Central memory CD8-positive, alpha-beta T cell (primary cell): ENCODE results near the gene PGPEP1.

Experiments
- ATAC-seq: fragments of 150-1000 bp; cut with Tn5 transposase; replicated peaks from 2 replicates; pipeline ENCODE4 v1.10.0; 2022; ENCODE audit warnings: mild to moderate bottlenecking, moderate FRiP score, moderate number of reproducible peaks; ENCODE audit not compliant: poor library complexity, severe bottlenecking; ENCODE audit errors: extremely low read depth
- DNase-seq, 2 donors: peaks; one replicate each; pipeline ENCODE4 v3.0.0; 2021; ENCODE audit warnings: low spot score in 2 of 2
- H3K27ac Mint-ChIP-seq: one replicate; pipeline ENCODE4 v1.8.0; 2022; ENCODE audit warnings: low read depth, mild to moderate bottlenecking, moderate library complexity, mixed read lengths
- H3K27me3 Mint-ChIP-seq: one replicate; pipeline ENCODE4 v1.8.0; 2022; ENCODE audit warnings: mixed read lengths
- H3K36me3 Mint-ChIP-seq: one replicate; pipeline ENCODE4 v1.8.0; 2022; ENCODE audit warnings: mild to moderate bottlenecking, moderate library complexity, mixed read lengths; ENCODE audit not compliant: insufficient read depth
- H3K4me1 Mint-ChIP-seq: one replicate; pipeline ENCODE4 v1.8.0; 2022; ENCODE audit warnings: mixed read lengths
- H3K4me3 Mint-ChIP-seq: one replicate; pipeline ENCODE4 v1.8.0; 2022; ENCODE audit warnings: mild to moderate bottlenecking, moderate library complexity, mixed read lengths
- H3K9me3 Mint-ChIP-seq: one replicate; pipeline ENCODE4 v1.8.0; 2022; ENCODE audit warnings: mixed read lengths

The PGPEP1 gene, protein sequence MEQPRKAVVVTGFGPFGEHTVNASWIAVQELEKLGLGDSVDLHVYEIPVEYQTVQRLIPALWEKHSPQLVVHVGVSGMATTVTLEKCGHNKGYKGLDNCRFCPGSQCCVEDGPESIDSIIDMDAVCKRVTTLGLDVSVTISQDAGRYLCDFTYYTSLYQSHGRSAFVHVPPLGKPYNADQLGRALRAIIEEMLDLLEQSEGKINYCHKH

GRCh38 chr19:18340190-18340989, at the start of gene PGPEP1:
PGPEP1 (plus strand) TSS chr19:18340598; CDS start chr19:18340682, 84 bp downstream.
- ATAC-seq: peak; percentile 50
- Mint-ChIP-seq H3K27ac (peak within 1 kb of the TSS; percentile 91), H3K4me3 (peak within 1 kb of the TSS; percentile 87), H3K4me1 (peaks cover 13% of the 10 kb centered on the region), H3K36me3 (peaks cover 21% of the 10 kb centered on the region), H3K9me3 (no peaks in the 10 kb centered on the region), H3K27me3 (no peaks in the 10 kb centered on the region)
- peak in 1 of 2 donors; percentile 38 for DNase-seq

DNA sequence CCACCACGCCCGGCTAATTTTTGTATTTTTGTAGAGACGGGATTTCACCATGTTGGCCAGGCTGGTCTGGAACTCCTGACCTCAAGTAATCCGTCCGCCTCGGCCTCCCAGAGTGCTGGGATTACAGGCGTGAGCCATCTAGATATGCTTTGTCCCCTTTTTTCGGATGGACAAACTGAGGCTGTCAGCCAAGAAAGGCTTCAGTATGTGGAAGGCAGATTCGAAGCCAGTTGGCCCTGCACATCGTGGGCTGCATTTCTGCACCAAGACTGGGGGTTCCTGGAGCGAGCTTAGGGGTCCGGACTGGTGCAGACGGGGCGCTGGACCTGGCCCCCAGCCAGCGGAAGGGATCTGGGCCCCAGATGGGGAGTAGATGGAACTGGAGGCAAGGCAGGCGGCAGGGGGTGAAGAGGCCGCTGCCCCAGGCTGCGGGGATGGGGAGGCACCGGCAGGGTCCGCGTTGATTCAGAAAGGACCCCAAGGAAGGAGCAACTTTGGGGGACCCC, 49.3 kb upstream of the PGPEP1 start:
- H3K36me3 Mint-ChIP-seq: peaks cover 12% of the 10 kb centered on the region
- ATAC-seq (no peak), DNase-seq (no peak)
- peak overlapping the region; percentile 86 for H3K4me3 Mint-ChIP-seq
- peak overlapping the region; percentile 93 for H3K27ac Mint-ChIP-seq
- H3K27me3 Mint-ChIP-seq: no peaks in the 10 kb centered on the region
- H3K9me3 Mint-ChIP-seq: no peaks in the 10 kb centered on the region
- peaks cover 66% of the 10 kb centered on the region for H3K4me1 Mint-ChIP-seq

GRCh38 chr19:18291590-18292461, 48.6 kb upstream of the PGPEP1 start:
- DNase-seq (peak in 1 of 2 donors; percentile 69), ATAC-seq (peak; percentile 40)
- peaks cover 12% of the 10 kb centered on the region for H3K36me3 Mint-ChIP-seq
- H3K4me1 Mint-ChIP-seq: peaks cover 62% of the 10 kb centered on the region
- H3K27me3 Mint-ChIP-seq: no peaks in the 10 kb centered on the region
- H3K27ac Mint-ChIP-seq: peak overlapping the region; percentile 93
- H3K4me3 Mint-ChIP-seq: peak overlapping the region; percentile 86
- no peaks in the 10 kb centered on the region for H3K9me3 Mint-ChIP-seq

DNA sequence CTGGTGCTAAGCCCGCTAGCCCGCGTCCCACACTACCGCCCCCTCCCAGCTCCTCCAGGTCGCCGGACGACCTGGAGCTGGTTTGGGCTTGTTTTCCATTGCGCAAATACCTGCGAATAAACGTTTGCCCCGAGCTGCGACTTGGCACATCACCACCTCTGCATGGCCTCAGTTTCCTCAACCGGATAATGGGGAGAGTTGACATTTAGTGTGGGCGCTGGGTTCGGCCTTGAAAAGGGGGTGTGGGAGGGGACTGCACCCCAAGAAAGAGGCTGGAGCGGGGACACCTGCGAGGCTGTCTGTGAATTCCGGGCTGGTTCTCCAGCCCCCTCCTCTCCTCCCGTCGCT, 48.0 kb upstream of the PGPEP1 start:
- H3K4me1 Mint-ChIP-seq: peaks cover 62% of the 10 kb centered on the region
- peaks cover 12% of the 10 kb centered on the region for H3K36me3 Mint-ChIP-seq
- no peaks in the 10 kb centered on the region for H3K9me3 Mint-ChIP-seq
- peak in 1 of 2 donors; percentile 12 for DNase-seq
- H3K4me3 Mint-ChIP-seq: peak overlapping the region; percentile 86
- no peak for ATAC-seq
- H3K27me3 Mint-ChIP-seq: no peaks in the 10 kb centered on the region
- peak overlapping the region; percentile 93 for H3K27ac Mint-ChIP-seq

DNA sequence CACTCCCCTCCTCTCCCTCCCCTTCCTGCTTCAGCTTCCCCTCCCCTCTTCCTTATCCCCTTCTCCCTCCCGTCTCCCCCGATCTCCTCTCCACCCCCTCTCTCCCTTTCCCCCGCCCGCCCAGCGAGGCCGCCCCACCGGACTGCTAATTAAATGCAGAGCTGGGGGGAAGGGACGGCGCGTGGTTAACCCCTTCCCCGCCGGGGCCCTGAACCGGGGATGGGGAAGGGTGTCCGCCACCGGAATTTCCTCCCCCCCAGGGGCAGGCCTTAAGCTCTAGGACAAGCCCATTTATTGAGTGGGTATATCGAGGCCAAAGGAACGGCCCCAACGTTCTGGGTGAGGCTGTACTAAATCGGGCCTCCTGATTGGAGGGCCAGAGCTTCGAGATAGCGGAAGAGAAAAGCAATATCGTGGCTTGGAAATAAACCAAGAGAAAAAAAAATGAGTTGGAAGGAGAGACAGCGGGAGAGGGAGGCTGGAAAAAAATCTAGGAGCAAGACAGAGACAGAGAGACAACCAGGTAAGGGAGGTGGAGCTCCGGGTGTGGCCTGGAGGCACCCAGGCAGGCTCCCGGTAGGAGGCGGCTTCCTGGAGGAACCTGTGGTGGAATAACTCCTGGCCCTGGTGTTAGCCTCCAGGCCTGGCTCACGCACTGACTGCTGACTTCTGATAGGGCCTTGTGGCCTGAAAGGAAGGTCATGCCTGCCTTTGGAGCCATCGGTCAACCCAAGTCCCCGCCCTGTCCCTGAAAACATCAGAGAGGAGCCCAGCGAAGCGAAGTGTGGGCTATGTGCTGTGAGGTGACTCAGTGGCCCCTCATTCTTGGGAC, 47.4 kb upstream of the PGPEP1 start:
- no peak for ATAC-seq
- Mint-ChIP-seq H3K27me3 (no peaks in the 10 kb centered on the region), H3K36me3 (peaks cover 12% of the 10 kb centered on the region)

DNA sequence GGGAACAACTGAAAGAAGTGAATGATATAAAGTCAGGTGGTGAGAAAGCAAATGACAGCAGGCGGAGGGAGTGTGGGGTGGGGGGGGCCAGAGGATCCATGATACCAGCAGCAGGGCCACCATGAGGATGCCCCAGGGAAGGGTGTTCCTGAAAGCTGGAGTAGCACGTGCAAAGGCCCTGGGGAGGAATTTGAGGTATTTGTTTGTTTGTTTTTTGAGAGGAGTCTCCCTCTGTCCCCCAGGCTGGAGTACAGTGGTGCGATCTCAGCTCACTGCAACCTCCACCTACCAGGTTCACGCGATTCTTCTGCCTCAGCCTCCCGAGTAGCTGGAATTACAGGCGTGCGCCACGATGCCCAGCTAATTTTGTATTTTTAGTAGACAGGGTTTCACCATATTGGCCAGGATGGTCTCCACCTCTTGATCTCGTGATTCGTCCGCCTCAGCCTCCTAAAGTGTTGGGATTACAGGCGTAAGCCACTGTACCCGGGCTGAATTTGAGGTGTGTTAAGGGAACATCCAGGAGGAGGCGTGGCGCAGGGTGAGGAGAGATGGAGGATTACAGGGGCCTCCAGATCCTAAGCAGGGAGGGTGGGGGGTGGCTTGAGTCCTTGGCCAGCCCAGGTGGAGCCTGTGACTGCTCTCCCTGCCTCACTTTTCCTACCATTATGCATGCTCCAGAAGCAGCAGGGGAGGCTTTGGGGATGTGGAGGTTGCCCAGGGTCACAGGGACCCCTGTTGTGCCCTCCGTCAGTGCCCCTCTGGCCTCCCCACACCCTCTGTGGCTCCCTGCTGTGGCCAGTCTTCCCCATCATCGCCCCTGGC, 46.5 kb upstream of the PGPEP1 start:
- Mint-ChIP-seq H3K4me3 (peak overlapping the region; percentile 86), H3K27me3 (no peaks in the 10 kb centered on the region), H3K36me3 (peaks cover 12% of the 10 kb centered on the region), H3K4me1 (peaks cover 61% of the 10 kb centered on the region), H3K9me3 (no peaks in the 10 kb centered on the region), H3K27ac (peak overlapping the region; percentile 93)
- no peak for DNase-seq
- ATAC-seq: no peak

More for the DNA sequence above, 47.4 kb upstream of the PGPEP1 start:
- Mint-ChIP-seq H3K27ac (peak overlapping the region; percentile 93), H3K4me3 (peak overlapping the region; percentile 86), H3K4me1 (peaks cover 62% of the 10 kb centered on the region), H3K9me3 (no peaks in the 10 kb centered on the region)
- DNase-seq: no peak

DNA sequence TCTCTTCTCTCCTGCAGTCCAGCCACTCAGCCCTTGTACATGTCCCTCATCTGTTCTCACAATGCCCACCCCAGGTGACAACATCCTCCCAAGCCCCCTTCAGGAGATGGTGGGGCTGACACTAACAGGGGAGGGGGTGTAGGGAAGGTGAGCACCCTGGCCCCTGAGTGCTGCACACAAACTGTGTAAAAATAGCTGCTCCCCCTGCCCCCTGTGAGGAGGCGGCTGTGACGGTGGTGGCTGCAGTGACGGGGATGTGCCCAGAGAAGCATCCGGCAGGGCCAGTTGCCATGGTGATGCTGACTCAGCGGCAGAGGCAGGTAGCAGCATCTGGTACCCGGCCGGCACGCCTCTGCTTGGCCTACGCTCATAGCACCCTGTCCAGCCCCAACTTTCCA, 45.9 kb upstream of the PGPEP1 start:
- Mint-ChIP-seq H3K27me3 (no peaks in the 10 kb centered on the region), H3K9me3 (no peaks in the 10 kb centered on the region), H3K36me3 (peaks cover 12% of the 10 kb centered on the region), H3K4me3 (peak overlapping the region; percentile 86), H3K4me1 (peaks cover 57% of the 10 kb centered on the region), H3K27ac (peak overlapping the region; percentile 93)
- ATAC-seq (peak; percentile 73), DNase-seq (peak; percentile 71 to 89)

DNA sequence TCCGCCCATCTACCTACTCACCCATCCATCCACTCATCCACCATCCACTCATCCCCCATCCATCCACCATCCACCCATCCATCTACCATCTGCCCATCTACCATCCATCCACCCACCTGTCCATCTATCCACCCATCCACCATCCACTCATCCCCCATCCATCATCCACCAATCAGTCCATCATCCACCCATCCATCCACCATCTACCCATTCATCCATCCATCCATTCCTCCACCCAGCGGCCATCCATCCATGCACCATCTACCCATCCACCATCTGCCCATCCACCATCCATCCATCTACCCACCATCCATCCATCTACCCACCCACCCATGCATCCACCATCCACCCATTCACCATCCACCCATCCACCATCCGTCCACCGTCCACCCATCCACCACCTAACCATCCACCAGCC, 45.4 kb upstream of the PGPEP1 start:
- ATAC-seq: no peak
- no peak overlapping the region for H3K4me3 Mint-ChIP-seq
- no peak for DNase-seq
- H3K4me1 Mint-ChIP-seq: peaks cover 51% of the 10 kb centered on the region
- H3K36me3 Mint-ChIP-seq: peaks cover 9% of the 10 kb centered on the region
- H3K27ac Mint-ChIP-seq: peak overlapping the region; percentile 93
- no peaks in the 10 kb centered on the region for H3K27me3 Mint-ChIP-seq
- H3K9me3 Mint-ChIP-seq: no peaks in the 10 kb centered on the region

- ATAC-seq (no peak), DNase-seq (no peak)
- Mint-ChIP-seq H3K36me3 (peaks cover 7% of the 10 kb centered on the region), H3K4me1 (peaks cover 34% of the 10 kb centered on the region), H3K27me3 (no peaks in the 10 kb centered on the region), H3K9me3 (no peaks in the 10 kb centered on the region), H3K27ac (no peak overlapping the region), H3K4me3 (no peak overlapping the region)
Measured at GRCh38 chr19:18297308-18297707, 43.1 kb upstream of the PGPEP1 start.

GRCh38 chr19:18298601-18299000, 41.8 kb upstream of the PGPEP1 start:
- H3K27me3 Mint-ChIP-seq: no peaks in the 10 kb centered on the region
- H3K4me3 Mint-ChIP-seq: no peak overlapping the region
- H3K27ac Mint-ChIP-seq: no peak overlapping the region
- H3K36me3 Mint-ChIP-seq: peaks cover 10% of the 10 kb centered on the region
- no peak for DNase-seq
- no peaks in the 10 kb centered on the region for H3K9me3 Mint-ChIP-seq
- ATAC-seq: no peak
- peaks cover 31% of the 10 kb centered on the region for H3K4me1 Mint-ChIP-seq

DNA sequence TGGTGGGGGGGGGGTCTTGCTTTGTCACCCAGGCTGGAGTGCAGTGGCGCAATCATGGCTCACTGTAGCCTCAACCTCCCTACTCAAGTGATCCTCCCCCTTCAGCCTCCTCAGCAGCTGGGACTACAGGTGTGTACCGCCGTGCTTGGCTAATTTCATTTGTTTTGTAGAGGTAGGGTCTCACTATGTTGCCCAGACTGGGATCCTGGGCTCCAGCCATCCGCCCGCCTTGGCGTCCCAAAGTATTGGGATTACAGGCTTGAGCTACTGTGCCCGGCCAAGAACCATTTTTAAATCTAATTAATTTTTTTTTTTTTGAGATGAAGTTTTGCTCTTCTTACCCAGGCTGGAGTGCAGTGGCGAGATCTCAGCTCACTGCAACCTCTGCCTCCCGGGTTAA, 40.7 kb upstream of the PGPEP1 start:
- Mint-ChIP-seq H3K4me1 (peaks cover 32% of the 10 kb centered on the region), H3K27me3 (no peaks in the 10 kb centered on the region), H3K4me3 (no peak overlapping the region), H3K27ac (no peak overlapping the region), H3K9me3 (no peaks in the 10 kb centered on the region), H3K36me3 (peaks cover 18% of the 10 kb centered on the region)
- DNase-seq: no peak
- ATAC-seq: no peak
